Measurements from ENCODE around the gene PEAK1.

The PEAK1 gene

DNA sequence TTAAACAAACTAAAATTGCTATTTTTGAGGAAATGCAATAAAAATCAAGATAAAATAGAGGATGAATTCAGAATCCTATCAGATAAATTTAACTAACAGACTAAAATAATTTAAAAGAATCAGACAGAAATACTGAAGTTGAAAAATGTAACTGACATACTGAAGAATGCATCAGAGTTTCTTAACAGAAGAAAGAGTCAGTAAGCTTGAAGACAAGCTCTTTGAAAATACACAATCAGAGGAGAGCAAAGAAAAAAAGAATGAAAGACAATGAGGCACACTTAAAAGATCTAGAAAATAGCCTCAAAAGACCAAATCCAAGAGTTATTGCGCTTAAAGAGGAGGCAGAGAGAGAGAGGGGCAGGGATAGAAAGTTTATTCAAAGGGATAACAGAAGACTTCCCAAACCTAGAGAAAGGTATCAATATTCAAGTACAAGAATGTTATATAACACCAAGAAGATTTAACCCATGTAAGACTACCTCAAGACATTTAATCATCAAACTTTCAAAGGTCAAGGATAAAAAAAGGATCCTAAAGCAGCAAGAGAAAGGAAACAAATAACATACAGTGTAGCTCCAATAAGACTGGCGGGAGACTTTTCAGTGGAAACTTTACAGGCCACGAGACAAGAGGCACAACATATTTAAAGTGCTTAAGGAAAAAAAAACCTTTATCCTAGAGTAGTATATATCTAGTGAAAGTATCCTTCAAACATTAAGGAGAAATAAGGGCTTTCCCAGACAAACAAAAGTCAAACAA lies 24.7 kb downstream of the PEAK1 start:
- TF ChIP-seq, protein P1, sequence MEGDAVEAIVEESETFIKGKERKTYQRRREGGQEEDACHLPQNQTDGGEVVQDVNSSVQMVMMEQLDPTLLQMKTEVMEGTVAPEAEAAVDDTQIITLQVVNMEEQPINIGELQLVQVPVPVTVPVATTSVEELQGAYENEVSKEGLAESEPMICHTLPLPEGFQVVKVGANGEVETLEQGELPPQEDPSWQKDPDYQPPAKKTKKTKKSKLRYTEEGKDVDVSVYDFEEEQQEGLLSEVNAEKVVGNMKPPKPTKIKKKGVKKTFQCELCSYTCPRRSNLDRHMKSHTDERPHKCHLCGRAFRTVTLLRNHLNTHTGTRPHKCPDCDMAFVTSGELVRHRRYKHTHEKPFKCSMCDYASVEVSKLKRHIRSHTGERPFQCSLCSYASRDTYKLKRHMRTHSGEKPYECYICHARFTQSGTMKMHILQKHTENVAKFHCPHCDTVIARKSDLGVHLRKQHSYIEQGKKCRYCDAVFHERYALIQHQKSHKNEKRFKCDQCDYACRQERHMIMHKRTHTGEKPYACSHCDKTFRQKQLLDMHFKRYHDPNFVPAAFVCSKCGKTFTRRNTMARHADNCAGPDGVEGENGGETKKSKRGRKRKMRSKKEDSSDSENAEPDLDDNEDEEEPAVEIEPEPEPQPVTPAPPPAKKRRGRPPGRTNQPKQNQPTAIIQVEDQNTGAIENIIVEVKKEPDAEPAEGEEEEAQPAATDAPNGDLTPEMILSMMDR (conservative IDR thresholded peaks at IDR 0.05), result no peak
- TF ChIP-seq ZFX (IDR thresholded peaks at IDR 0.05), result no peak
- H3K27ac ChIP-seq, result no peak overlapping the region

DNA sequence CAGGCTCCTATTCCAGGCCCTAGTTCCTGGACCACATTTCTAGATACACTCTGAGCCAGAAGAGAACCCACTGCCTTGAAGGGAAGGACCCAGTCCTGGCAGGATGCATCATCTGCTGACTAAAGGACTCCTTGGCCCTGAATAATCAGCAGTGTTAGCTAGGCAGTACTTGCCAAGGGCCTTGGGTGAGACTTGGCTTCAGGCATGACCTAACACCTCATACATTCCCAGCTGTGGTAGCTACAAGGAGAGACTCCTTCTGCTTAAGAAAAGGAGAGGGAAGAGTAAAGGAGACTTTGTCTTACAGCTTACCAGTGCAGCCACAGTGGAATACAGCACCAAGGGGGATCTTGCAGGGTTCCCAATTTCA lies 26.4 kb downstream of the PEAK1 start:
- TF ChIP-seq, protein P1 (conservative IDR thresholded peaks at IDR 0.05), result no peak
- no peak for TF ChIP-seq ZFX (IDR thresholded peaks at IDR 0.05)
- H3K27ac ChIP-seq, result no peak overlapping the region

DNA sequence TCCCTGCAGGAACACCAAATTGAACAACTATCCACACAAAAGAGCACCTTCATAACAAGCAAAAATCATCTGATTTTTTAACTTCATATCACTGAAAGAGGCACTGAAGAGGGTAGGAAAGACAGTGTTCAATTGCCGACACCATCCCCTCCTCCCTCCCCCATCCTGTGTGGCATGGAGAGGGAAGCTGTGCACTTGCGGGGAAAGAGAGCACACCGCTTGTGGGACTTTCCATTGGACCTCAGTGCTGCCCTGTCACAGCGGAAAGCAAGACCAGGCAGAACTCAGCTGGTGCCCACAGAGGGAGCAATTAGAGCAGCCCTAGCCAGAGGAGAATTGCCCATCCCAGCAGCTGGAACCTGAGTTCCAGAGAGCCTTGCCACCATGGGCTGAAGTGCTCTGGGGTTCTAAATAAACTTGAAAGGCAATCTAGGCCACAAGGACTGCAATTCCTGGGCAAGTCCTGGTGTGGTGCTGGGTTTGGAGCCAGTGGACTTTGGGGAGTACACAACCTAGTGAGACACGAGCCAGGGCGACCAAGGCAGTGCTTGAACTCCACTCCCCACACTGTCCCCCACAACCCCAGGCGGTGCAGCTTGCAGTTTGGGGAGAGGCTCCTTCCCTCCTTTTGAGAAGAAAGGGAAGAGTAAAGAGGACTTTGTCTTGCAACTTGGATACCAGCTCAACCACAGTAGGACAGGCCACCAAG lies 27.0 kb downstream of the PEAK1 start:
- TF ChIP-seq, protein P1 (conservative IDR thresholded peaks at IDR 0.05), result no peak
- no peak for TF ChIP-seq ZFX (IDR thresholded peaks at IDR 0.05)
- no peak overlapping the region for H3K27ac ChIP-seq

DNA sequence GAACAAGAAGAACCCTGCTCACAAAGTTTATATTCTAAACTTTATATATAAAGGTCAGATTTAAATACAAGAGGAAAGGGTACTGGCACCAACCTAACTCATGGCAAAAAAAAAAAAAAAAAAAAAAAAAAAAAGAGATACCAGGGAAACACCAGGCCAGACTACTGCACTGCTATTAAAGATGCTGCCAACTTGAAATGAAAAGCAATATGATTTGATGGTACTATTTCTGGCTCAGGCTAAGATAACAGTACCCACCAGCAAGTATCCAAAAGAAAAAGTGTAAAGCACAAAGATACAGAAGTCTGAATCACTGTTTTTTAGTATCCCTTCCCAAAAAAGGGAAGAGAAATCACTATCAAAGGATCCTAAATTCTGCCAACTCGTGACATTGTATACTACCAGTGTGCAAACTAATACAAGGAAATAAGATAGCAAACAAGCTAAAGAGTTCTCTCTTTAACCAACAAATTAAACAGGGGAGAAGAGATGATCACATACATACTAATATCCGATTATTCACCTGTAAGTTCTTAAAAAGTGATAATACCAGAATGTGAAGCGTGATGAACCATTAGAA lies 28.4 kb downstream of the PEAK1 start:
- H3K27ac ChIP-seq, result no peak overlapping the region
- TF ChIP-seq ZFX (IDR thresholded peaks at IDR 0.05), result no peak
- TF ChIP-seq, protein P1 (conservative IDR thresholded peaks at IDR 0.05), result no peak

DNA sequence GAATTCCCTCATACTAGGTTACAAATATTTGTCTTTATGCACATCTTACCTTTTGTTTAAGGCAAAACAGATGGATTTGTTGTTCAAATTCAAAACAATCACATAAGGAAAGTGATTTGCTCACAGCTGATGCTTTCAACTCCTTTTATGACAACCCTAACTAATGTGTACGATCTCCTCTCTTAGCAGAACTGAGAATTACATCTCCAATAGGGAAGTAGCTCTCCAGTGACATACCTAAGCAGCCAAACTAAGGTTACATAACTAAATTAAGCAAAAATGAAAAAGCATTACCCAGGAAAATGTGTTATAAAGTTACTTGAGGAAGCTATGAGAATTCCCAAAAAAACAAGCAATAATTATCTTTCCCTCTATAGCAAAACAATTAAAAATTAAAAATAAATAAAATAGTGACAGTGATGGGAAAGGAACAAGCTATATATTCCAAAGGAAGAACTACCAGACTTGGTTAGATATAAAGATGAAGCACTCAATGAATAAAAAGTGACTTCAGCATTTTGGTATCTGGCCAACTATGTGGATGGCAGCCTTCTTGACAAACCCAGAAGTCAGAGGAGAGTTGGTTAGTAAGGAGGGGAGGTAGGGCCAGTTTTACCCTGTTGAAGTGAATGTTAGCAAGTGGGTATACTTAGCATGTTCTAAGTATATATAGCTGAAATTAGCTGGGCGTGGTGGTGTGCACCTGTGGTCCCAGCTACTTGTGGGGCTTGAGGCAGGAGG lies 32.4 kb downstream of the PEAK1 start:
- no peak for TF ChIP-seq ZFX (IDR thresholded peaks at IDR 0.05)
- H3K27ac ChIP-seq, result no peak overlapping the region

DNA sequence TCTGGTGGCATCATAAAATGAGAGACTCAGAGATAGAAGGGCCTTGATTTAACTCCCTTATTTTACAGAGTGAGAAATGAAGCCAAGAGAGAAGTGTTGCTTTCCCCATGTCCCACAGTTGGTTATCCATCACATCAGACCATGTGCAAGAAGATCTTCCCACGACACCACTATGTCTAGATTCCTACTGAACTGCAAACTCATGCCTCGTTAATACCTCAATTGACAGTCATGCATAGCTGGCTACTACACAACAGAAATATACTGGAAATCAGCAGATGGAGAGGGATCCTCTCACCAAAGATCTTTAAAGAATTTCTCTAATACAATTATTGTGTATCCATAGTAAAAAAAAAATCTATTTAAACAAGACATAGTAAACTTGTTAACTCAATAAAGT lies 33.3 kb downstream of the PEAK1 start:
- TF ChIP-seq, protein P1 (conservative IDR thresholded peaks at IDR 0.05), result no peak
- no peak for TF ChIP-seq ZFX (IDR thresholded peaks at IDR 0.05)

DNA sequence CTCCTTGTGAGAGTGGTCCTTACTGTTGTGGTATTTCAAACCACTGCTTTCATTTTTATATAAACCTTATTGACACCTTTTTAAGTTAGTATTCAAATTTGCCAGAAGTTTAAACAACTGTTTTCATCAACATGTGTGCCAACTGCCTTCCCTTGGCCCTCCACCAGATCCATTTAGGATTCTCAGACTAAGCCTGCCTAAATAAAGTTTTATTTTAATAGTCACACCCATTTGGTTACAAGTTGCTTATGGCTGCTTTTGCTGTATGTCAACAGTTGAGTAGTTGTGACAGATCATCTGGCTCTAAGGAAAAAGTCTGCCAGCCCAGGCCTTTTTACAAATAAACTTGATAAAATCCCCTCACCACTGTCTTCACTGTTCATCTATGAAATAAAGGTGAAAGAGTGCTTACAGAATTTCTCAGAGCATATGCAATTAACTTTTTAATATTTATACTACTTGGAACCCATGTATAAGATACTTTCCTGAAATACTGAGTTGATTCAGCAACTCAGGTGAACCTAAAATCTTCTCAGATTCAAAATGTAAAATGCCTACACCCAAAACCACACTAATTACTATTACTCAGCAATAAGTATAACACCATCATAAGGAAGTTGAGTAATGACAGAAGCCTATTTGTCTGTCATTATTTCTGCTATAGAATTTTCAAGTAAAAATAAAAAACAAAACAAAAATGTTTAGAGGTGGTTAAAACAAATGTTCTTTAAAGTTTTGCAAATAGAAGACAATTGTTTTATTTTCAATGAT lies 35.1 kb downstream of the PEAK1 start:
- no peak overlapping the region for H3K27ac ChIP-seq
- TF ChIP-seq ZFX (IDR thresholded peaks at IDR 0.05), result no peak
- TF ChIP-seq, protein P1 (conservative IDR thresholded peaks at IDR 0.05), result no peak

More for the DNA sequence above, 33.3 kb downstream of the PEAK1 start:
- no peak overlapping the region for H3K27ac ChIP-seq
